Stomach (tissue), 9 donors: ENCODE results near the gene NAT10. TPM values are rescaled to one million over a fixed set of nuclear protein-coding genes. Genes with fewer than 3 reads are reported as not detected.

Experiments
- DNase-seq, 2 donors: peaks; one replicate each; pipeline versions ENCODE4 v3.0.0 to v3.0.0-alpha.2; 2013 to 2019
- H3K27ac ChIP-seq, 5 donors: fragments of 200-600 bp in 4 of 5; sonication (generic) in 4 of 5; one replicate each; pipeline ENCODE4 v1.5.1; 2013 to 2019; ENCODE audit warnings: mild to moderate bottlenecking in 1 of 5, moderate library complexity in 1 of 5
- H3K27me3 ChIP-seq, 3 donors: fragments of 200-600 bp; sonication (generic); one replicate each; pipeline ENCODE4 v1.5.1; 2017 to 2019; ENCODE audit warnings: mixed run types in 1 of 3
- H3K36me3 ChIP-seq, 4 donors: fragments of 200-600 bp; sonication (generic); 1 replicate in 3 of 4; 2 replicates in 1 of 4; pipeline ENCODE4 v1.5.1; 2016 to 2019
- H3K4me1 ChIP-seq, 4 donors: fragments of 200-600 bp; sonication (generic); one replicate each; pipeline ENCODE4 v1.5.1; 2016 to 2019
- H3K4me3 ChIP-seq, 4 donors: fragments of 200-600 bp; sonication (generic) in 3 of 4; one replicate each; pipeline ENCODE4 v1.5.1; 2016 to 2019; ENCODE audit warnings: mild to moderate bottlenecking in 1 of 4
- H3K9me3 ChIP-seq, 4 donors: fragments of 200-600 bp; sonication (generic); one replicate each; pipeline ENCODE4 v1.5.1; 2016 to 2019
- EP300 ChIP-seq: sonication (generic); formaldehyde crosslinking; IDR thresholded peaks from one replicate; pipeline ENCODE4 v1.6.1; 2017; ENCODE audit warnings: antibody characterized with exemption
- POLR2A ChIP-seq, 4 donors: fragments of 450-650 bp; IDR thresholded peaks; one replicate each; pipeline ENCODE4 v1.6.1; 2016; ENCODE audit warnings: antibody characterized with exemption in 4 of 4, control low read depth in 2 of 4, mild to moderate bottlenecking in 1 of 4, moderate library complexity in 1 of 4
- POLR2AphosphoS5 ChIP-seq, 3 donors: sonication (generic); formaldehyde crosslinking; IDR thresholded peaks; one replicate each; pipeline ENCODE4 v1.6.1; 2016; ENCODE audit warnings: antibody characterized with exemption in 3 of 3
- WGBS, 5 donors: extraction: QIAGEN DNeasy Blood & Tissue Kit in 3 of 5; methylation state at CpG; one replicate each; pipeline versions ENCODE4 v1.1.5 to v1.1.7; 2013 to 2018; 5-methylcytosine and 5-hydroxymethylcytosine counted together
- intact Hi-C: fragments of 100-400 bp; cut with DNase I; formaldehyde crosslinking; loops from one replicate; pipeline ENCODE4 v1.15.1; 2023; ENCODE audit warnings: low total_unique reads
- polyA plus RNA-seq, 3 donors: library from polyadenylated mRNA; stranded (reverse); fragments of 200-250 nt; gene quantifications; one replicate each; pipeline ENCODE4 v1.2.3, GENCODE V29; 2013
- small RNA-seq, 4 donors: library from RNA; depleted of rRNA; stranded (forward); fragments of <200 nt; gene quantifications; one replicate each; pipeline ENCODE3, GENCODE V24; 2016
- total RNA-seq, 5 donors: library from RNA; depleted of rRNA; stranded (reverse); fragments of >200 nt; gene quantifications; one replicate each; pipeline versions ENCODE4 v1.1.0 to v1.2.3, GENCODE V29; 2014 to 2016
- TF ChIP-seq, protein P1 (sequence below), 7 experiments: fragments of 450-650 bp in 4 of 7; fragments of 200-600 bp in 3 of 7; sonication (generic) in 3 of 7; IDR thresholded peaks; one replicate each; pipeline ENCODE4 v1.5.1; 2016 to 2019; ENCODE audit warnings: antibody characterized with exemption in 7 of 7, control low read depth in 2 of 7, mild to moderate bottlenecking in 1 of 7
- donor health status: healthy with polysubstance abuse.
- donor health status: Bipolar disorder and iron deficiency.
- donor health status: healthy.

Gene NAT10
- total and polyA plus RNA-seq, 8 donors: 13.0 to 245 (median 25.2) TPM

DNA sequence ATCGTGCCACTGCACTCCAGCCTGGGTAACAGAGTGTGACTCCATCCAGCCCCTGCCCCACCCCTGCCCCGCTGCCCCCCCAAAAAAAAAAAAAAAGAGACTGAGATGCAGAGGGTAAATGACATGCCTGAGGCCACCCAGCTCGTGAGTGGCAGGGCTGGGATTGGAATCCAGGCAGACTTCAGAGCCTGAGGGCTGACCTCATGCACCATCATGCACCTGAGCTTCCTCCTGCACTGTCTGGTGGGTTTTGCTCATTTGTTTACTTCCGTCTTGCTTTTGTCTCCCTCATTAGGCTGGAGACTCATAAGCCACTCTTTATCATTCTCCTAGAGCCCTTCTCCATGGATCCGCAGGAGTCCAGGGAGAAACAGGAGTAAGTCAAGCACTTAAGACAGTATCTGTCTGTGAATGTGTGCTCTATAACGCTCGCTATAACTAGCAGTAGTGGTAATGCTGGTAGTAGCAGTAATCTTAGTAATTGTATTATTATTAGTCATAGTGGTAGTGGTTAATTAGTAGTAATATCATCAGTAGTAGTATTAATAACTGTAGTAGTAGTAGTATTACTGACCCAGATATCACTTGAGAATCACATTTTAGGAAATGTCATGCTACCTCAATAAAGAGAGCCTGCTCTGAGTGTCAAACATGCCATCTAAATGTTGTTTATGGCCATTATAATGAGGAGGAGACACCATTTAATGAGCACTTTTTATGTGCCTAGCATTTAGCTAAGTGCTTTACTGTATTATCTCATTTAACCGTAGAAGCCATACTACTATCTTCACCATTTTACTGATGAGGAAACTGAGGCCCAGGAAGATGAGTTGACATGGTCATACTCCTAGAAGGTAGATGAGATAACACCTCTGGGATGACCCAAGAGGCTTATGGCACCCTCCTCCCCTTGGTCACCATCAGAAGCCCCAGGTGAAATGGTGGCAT lies 85.0 kb downstream of the NAT10 start:
- Histone ChIP-seq H3K4me1 (peaks cover 4 to 29% (median 16%) of the 10 kb centered on the region in 4 donors), H3K9me3 (no peaks in the 10 kb centered on the region), H3K36me3 (no peaks in the 10 kb centered on the region), H3K27me3 (no peaks in the 10 kb centered on the region), H3K27ac (no peak overlapping the region), H3K4me3 (no peak overlapping the region)
- TF ChIP-seq, protein P1, sequence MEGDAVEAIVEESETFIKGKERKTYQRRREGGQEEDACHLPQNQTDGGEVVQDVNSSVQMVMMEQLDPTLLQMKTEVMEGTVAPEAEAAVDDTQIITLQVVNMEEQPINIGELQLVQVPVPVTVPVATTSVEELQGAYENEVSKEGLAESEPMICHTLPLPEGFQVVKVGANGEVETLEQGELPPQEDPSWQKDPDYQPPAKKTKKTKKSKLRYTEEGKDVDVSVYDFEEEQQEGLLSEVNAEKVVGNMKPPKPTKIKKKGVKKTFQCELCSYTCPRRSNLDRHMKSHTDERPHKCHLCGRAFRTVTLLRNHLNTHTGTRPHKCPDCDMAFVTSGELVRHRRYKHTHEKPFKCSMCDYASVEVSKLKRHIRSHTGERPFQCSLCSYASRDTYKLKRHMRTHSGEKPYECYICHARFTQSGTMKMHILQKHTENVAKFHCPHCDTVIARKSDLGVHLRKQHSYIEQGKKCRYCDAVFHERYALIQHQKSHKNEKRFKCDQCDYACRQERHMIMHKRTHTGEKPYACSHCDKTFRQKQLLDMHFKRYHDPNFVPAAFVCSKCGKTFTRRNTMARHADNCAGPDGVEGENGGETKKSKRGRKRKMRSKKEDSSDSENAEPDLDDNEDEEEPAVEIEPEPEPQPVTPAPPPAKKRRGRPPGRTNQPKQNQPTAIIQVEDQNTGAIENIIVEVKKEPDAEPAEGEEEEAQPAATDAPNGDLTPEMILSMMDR (IDR thresholded peaks at IDR 0.05): no peak
- TF ChIP-seq POLR2AphosphoS5 (IDR thresholded peaks at IDR 0.05) (no peak), EP300 (no peak), POLR2A (IDR thresholded peaks at IDR 0.05) (no peak)
- WGBS, 5 donors: 86 to 93% (median 90%) methylated on average over 7 to 8 of the region's 8 CpGs
- no peak for DNase-seq
- intact Hi-C loops: no loop called here

DNA sequence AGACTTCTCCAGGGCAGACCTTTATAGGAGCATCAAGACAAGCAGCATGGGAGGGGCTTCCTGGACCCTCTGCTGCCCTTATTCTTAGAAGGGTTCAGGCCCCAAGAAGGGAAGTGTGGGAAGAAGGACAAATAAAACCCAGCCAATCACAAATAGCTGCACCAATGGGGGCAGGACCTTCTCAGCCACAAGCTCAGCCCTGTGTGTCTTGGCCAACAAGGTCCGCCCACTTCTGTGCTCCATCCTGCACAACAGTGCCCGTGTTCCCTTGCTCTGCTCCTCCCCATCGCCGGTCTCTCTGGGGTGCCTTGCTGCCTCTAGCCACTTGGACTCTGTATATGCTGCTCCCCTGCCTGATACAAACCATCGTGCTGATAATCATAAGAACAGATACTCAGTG lies 86.1 kb downstream of the NAT10 start:
- Histone ChIP-seq H3K27me3 (no peaks in the 10 kb centered on the region), H3K9me3 (no peaks in the 10 kb centered on the region), H3K4me1 (peaks cover 4 to 22% (median 15%) of the 10 kb centered on the region in 4 donors), H3K4me3 (no peak overlapping the region), H3K36me3 (peaks cover 0 to 4% (median 0%) of the 10 kb centered on the region in 4 donors), H3K27ac (peak overlapping the region in 2 of 5 donors; percentile 76 to 78)
- intact Hi-C loops: no loop called here
- no peak for DNase-seq
- 81 to 88% (median 85%) methylated on average over 5 of the region's 5 CpGs for WGBS, 5 donors
- TF ChIP-seq EP300: no peak
- TF ChIP-seq, protein P1 (IDR thresholded peaks at IDR 0.05): no peak
- TF ChIP-seq POLR2AphosphoS5 (IDR thresholded peaks at IDR 0.05): no peak

DNA sequence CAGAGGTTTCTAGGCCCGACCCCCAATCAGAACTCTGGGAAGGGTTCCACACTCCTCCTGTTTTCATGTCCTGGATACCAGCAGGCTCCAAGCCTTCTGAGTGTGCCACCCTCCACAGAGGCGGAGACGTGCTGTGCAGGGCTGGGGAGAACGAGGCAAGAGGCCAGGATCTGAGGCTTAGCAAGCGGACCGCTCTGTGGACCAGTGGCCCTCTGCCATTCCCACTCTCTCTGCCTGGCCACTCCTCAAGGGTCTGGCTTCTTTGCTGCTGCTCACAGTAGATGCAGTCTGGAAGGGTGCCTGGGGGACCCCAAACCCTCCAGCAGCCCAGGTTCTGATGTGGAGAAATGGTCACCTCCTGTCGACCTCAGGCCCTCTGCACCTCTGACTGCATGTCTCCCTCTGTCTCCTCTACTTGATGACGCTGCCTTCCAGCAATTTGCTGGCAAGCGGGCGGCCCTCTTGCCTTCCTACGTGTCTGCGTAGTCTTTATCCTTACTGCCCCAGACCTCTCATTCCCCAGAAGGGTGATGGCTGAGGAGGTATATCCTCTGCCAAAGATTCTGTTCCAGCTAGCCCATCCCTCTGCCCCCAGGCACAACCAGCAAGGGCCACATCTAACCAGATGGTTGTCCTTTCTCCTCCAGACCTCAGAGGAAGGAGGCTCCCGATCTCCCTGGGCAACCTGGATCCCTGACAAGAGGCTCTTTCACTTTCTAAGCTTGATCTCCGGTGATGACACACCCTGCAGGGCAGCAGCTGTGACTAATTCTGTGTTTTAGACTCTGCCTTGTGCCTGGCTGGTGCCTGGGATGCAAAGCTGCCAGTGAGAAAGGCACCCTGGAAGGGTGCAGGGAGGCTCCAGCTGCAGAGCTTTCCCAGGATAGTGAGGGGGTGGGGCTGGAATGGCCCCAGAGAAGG lies 87.3 kb downstream of the NAT10 start:
- WGBS, 5 donors: 49 to 69% (median 62%) methylated on average over 11 to 14 of the region's 14 CpGs
- peak; percentile 45 to 65 for DNase-seq
- TF ChIP-seq POLR2AphosphoS5 (IDR thresholded peaks at IDR 0.05): peak in 2 of 3 donors; percentile 29
- TF ChIP-seq EP300: no peak
- intact Hi-C loops: no loop called here
- Histone ChIP-seq H3K9me3 (no peaks in the 10 kb centered on the region), H3K4me3 (no peak overlapping the region), H3K36me3 (peaks cover 0 to 4% (median 0%) of the 10 kb centered on the region in 4 donors), H3K27me3 (no peaks in the 10 kb centered on the region), H3K27ac (peak overlapping the region in 4 of 5 donors; percentile 53 to 78 (median 69)), H3K4me1 (peaks cover 4 to 22% (median 13%) of the 10 kb centered on the region in 4 donors)

DNA sequence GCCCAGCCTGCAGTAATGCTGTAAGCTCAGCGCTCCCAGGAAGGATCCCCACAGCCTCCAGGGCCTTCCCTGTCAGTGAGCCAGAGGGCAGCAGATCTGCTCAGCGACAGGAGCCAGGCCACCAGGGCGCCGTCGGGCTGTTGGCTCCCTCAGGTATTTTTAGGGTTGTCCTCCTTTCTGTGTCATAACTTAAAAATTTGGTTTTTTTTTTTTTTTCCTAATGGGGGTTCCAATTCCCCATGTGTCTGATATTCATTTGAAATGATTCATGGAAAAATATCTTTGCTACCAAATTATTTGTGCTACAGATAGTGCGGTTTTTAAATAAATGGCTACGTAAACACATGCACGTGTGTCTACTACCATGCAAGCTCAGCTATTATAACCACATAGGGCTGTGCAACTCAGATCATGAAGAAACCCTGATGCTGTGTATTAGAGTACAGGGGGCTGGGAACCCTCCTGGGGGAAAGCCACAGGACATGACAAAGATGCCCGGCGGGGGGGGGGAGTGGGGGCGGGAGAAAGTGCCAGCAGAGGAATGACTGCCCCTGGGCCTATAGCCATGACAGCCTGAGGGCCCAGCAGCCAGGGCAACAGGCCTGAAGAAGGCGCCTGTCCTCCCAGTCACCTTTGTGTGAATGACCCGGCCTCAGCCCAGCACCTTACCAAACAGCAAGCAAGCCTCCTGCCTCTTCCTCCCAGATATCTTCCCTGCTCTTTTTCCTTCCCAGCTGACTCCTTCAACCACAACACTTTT lies 89.3 kb downstream of the NAT10 start:
- intact Hi-C loops: no loop called here
- DNase-seq: no peak
- Histone ChIP-seq H3K27ac (no peak overlapping the region), H3K9me3 (no peaks in the 10 kb centered on the region), H3K4me3 (no peak overlapping the region), H3K4me1 (peaks cover 4 to 22% (median 11%) of the 10 kb centered on the region in 4 donors), H3K27me3 (no peaks in the 10 kb centered on the region), H3K36me3 (peaks cover 0 to 4% (median 0%) of the 10 kb centered on the region in 4 donors)
- TF ChIP-seq POLR2AphosphoS5 (IDR thresholded peaks at IDR 0.05) (no peak), POLR2A (IDR thresholded peaks at IDR 0.05) (no peak)
- TF ChIP-seq, protein P1 (IDR thresholded peaks at IDR 0.05): no peak
- WGBS, 5 donors: 79 to 91% (median 88%) methylated on average over 12 to 13 of the region's 13 CpGs

Small RNAs within 50 kb of the gene (small RNA-seq; reads per million reads assigned to genes)
- 0 reads per million in 4 donors for gene RF00019

Other genes with a start within 250 kb of the NAT10 start
- gene LMO2, start 213.6 kb upstream of the NAT10 start, total RNA-seq: 10 to 100 TPM in 3 of 5 donors, 1 to 10 TPM in 1, not detected in 1; 9.6 to 54.7 (median 12.3) TPM
- 10 to 100 TPM in 2 of 3 donors, 1 to 10 TPM in 1; 9.1 to 12.7 (median 11.5) TPM for gene LMO2, start 213.6 kb upstream of the NAT10 start, polyA plus RNA-seq
- gene CAPRIN1, start 53.9 kb upstream of the NAT10 start, total RNA-seq: 100 to 1,000 TPM in 4 of 5 donors, 10 to 100 TPM in 1; 95.0 to 290 (median 140) TPM
- gene CAPRIN1, start 53.9 kb upstream of the NAT10 start, polyA plus RNA-seq: 10 to 100 TPM; 57.2 to 71.6 (median 60.8) TPM